AML-193 (cell line): ENCODE results near the gene LYPD6.

Experiments used
- DNase-seq, 2 experiments: peaks; one replicate each; lab custom pipeline; 2025; lab: John Stamatoyannopoulos, UW

LYPD6 gene

GRCh38 chr2:149513461-149513860 is 183.1 kb downstream of the LYPD6 start:
- no peak for DNase-seq
